HPDE6-E6E7 (cell line): ENCODE measurements around the gene TNN.
A peak's percentile ranks its signal among the peaks of the same experiment; 100 is the strongest.
"Not testable (repeated sequence)": the region's sequence is repeated elsewhere in the genome, so short reads cannot be mapped to it uniquely, and the experiment has no call there.

ENCODE experiments used
- DNase-seq: peaks from one replicate; pipeline ENCODE4 v3.0.0; 2011; ENCODE audit warnings: missing footprints; ENCODE audit errors: extremely low spot score

TNN gene

GRCh38 chr1:175067362-175068106, at the start of gene TNN:
TNN (plus strand) TSS chr1:175067833; CDS start chr1:175077419, 9,586 bp downstream.
- DNase-seq, result no peak

- DNase-seq, result no peak
Measured at GRCh38 chr1:175019524-175019923, 48.1 kb upstream of the TNN start.

- peak; percentile 91 for DNase-seq
Measured at GRCh38 chr1:175023043-175023921, 44.4 kb upstream of the TNN start, which contains the start of gene MRPS14. MRPS14 (minus strand) TSS chr1:175023425; CDS start chr1:175023408, 17 bp downstream.

- not testable (repeated sequence) for DNase-seq
Measured at GRCh38 chr1:175023922-175024242, 43.8 kb upstream of the TNN start.

- no peak for DNase-seq
Measured at GRCh38 chr1:175024773-175025172, 42.9 kb upstream of the TNN start.

GRCh38 chr1:175033953-175034352, 33.7 kb upstream of the TNN start:
- DNase-seq, result no peak

GRCh38 chr1:175034775-175035174, 32.9 kb upstream of the TNN start:
- no peak for DNase-seq

- DNase-seq, result no peak
Measured at GRCh38 chr1:175035865-175036264, 31.8 kb upstream of the TNN start.

GRCh38 chr1:175036476-175036875, 31.2 kb upstream of the TNN start:
- no peak for DNase-seq

GRCh38 chr1:175037416-175037815, 30.2 kb upstream of the TNN start:
- DNase-seq, result no peak

- no peak for DNase-seq
Measured at GRCh38 chr1:175040324-175040879, 27.2 kb upstream of the TNN start.

GRCh38 chr1:175042650-175043049, 25.0 kb upstream of the TNN start:
- DNase-seq, result no peak

- DNase-seq, result no peak
Measured at GRCh38 chr1:175043824-175044223, 23.8 kb upstream of the TNN start.

- not testable (repeated sequence) for DNase-seq
Measured at GRCh38 chr1:175044591-175044990, 23.0 kb upstream of the TNN start.

GRCh38 chr1:175045097-175045496, 22.5 kb upstream of the TNN start:
- DNase-seq, result no peak

GRCh38 chr1:175045519-175045918, 22.1 kb upstream of the TNN start:
- no peak for DNase-seq

- no peak for DNase-seq
Measured at GRCh38 chr1:175050992-175051391, 16.6 kb upstream of the TNN start.

- no peak for DNase-seq
Measured at GRCh38 chr1:175054736-175055135, 12.9 kb upstream of the TNN start.

- no peak for DNase-seq
Measured at GRCh38 chr1:175062339-175062738, 5.3 kb upstream of the TNN start.

GRCh38 chr1:175062858-175063257, 4.8 kb upstream of the TNN start:
- DNase-seq, result no peak

GRCh38 chr1:175070818-175071217, 3.2 kb downstream of the TNN start:
- no peak for DNase-seq

- no peak for DNase-seq
Measured at GRCh38 chr1:175071276-175071943, 3.8 kb downstream of the TNN start.
